ENCODE results near the gene TSPAN16.

TSPAN16 gene

GRCh38 chr19:11359421-11359820, 63.5 kb downstream of the TSPAN16 start:
- WGBS (ENCODE audit: insufficient coverage), result 96% methylated on average over 8 of the region's 11 CpGs
- peaks cover 0 to 23% (median 11%) of the 10 kb centered on the region in 4 experiments for H3K4me1 ChIP-seq (ENCODE audit: control extremely low read depth in 1 of 4, control insufficient read depth in 4 of 4, insufficient read depth in 4 of 4, low read length in 3 of 4)
- H3K27ac ChIP-seq (ENCODE audit: insufficient read depth in 1 of 2, low read depth in 1 of 2, low read length in 2 of 2, poor library complexity in 1 of 2, severe bottlenecking in 2 of 2), result no peak overlapping the region
- H3K9me3 ChIP-seq (ENCODE audit: control extremely low read depth in 1 of 5, control insufficient read depth in 4 of 5, insufficient read depth in 2 of 5, low read depth in 1 of 5, low read length in 4 of 5), result no peaks in the 10 kb centered on the region
- DNase-seq, result no peak
- ChIA-PET CTCF (no interaction called here), POLR2A (no interaction called here)
- peaks cover 0 to 16% (median under 1%) of the 10 kb centered on the region in 4 experiments for H3K36me3 ChIP-seq (ENCODE audit: control insufficient read depth in 4 of 4, insufficient read depth in 4 of 4, low read length in 3 of 4)
- no peaks in the 10 kb centered on the region for H3K27me3 ChIP-seq (replicated peaks in 2 of 5; ENCODE audit: control insufficient read depth in 4 of 5, insufficient read depth in 5 of 5, low read length in 4 of 5)
- H3K4me3 ChIP-seq (ENCODE audit: control insufficient read depth in 1 of 7, extremely low read depth in 1 of 7, insufficient read depth in 4 of 7, low read depth in 2 of 7, low read length in 6 of 7), result no peak overlapping the region

GRCh38 chr19:11361037-11361770, 65.2 kb downstream of the TSPAN16 start:
- ChIA-PET CTCF (interaction anchor here (1.0 to 1.8 kb wide), 4 partner anchors 13 to 22 kb away, joined by 3 to 5 read pairs (median 4); partner anchors contain the start of genes RAB3D and SWSAP1), POLR2A (interaction anchor here (1.1 kb wide), 1 partner anchor 13 kb away, joined by 3 read pairs; the partner anchor contains the start of gene SWSAP1)
- no peaks in the 10 kb centered on the region for H3K27me3 ChIP-seq (replicated peaks in 2 of 5; ENCODE audit: control insufficient read depth in 4 of 5, insufficient read depth in 5 of 5, low read length in 4 of 5)
- peaks cover 0 to 32% (median 6%) of the 10 kb centered on the region in 4 experiments for H3K36me3 ChIP-seq (ENCODE audit: control insufficient read depth in 4 of 4, insufficient read depth in 4 of 4, low read length in 3 of 4)
- 94% methylated on average over 41 of the region's 43 CpGs for WGBS (ENCODE audit: insufficient coverage)
- no peak overlapping the region for H3K4me3 ChIP-seq (ENCODE audit: control insufficient read depth in 1 of 7, extremely low read depth in 1 of 7, insufficient read depth in 4 of 7, low read depth in 2 of 7, low read length in 6 of 7)
- H3K9me3 ChIP-seq (ENCODE audit: control extremely low read depth in 1 of 5, control insufficient read depth in 4 of 5, insufficient read depth in 2 of 5, low read depth in 1 of 5, low read length in 4 of 5), result no peaks in the 10 kb centered on the region
- H3K27ac ChIP-seq (ENCODE audit: insufficient read depth in 1 of 2, low read depth in 1 of 2, low read length in 2 of 2, poor library complexity in 1 of 2, severe bottlenecking in 2 of 2), result no peak overlapping the region
- peaks cover 0 to 11% (median 2%) of the 10 kb centered on the region in 4 experiments for H3K4me1 ChIP-seq (ENCODE audit: control extremely low read depth in 1 of 4, control insufficient read depth in 4 of 4, insufficient read depth in 4 of 4, low read length in 3 of 4)
- DNase-seq, result no peak

DNA sequence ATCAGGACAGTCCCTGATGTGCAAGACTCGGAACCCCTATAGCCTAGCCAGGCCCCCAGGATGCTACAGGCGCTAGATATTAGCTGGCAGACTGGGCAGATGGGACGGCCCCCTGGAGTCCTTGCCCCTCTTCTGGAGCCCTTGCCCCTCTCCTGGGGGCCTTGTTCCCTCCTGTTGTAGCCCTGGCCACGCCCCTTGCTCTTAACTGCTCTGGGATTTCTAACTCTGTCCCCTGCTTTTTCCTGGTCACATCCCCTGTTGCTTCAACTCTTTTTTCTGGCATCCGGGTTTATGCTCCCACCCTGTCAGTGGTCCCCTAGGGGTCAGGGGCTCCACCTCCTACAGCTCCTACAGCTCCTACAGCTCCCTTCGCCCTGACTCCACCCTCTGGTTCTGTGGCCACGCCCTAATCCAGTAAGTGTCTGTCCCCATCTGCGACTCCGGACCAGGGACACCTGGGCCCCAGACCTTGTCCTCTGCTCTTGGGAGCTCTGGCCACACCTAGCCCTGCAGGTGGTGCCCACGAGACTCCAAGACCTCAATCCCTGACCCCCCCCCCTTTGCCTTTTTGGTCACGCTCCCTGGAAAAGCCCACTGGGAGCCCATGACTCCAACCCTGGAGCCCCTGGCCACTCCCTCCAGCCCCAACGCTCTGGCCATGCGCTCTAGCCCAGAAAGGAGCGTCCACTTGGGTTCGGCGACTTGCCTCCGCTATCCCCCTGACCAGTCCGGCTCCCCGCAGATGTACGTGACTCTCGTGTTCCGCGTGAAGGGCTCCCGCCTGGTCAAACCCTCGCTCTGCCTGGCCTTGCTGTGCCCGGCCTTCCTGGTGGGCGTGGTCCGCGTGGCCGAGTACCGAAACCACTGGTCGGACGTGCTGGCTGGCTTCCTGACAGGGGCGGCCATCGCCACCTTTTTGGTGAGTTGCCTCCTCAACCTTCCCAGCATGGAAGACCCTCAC, 66.1 kb downstream of the TSPAN16 start:
- Histone ChIP-seq H3K4me3 (ENCODE audit: control insufficient read depth in 1 of 7, extremely low read depth in 1 of 7, insufficient read depth in 4 of 7, low read depth in 2 of 7, low read length in 6 of 7) (no peak overlapping the region), H3K36me3 (ENCODE audit: control insufficient read depth in 4 of 4, insufficient read depth in 4 of 4, low read length in 3 of 4) (peaks cover 0 to 32% (median 6%) of the 10 kb centered on the region in 4 experiments), H3K27ac (ENCODE audit: insufficient read depth in 1 of 2, low read depth in 1 of 2, low read length in 2 of 2, poor library complexity in 1 of 2, severe bottlenecking in 2 of 2) (no peak overlapping the region), H3K27me3 (replicated peaks in 2 of 5; ENCODE audit: control insufficient read depth in 4 of 5, insufficient read depth in 5 of 5, low read length in 4 of 5) (no peaks in the 10 kb centered on the region), H3K9me3 (ENCODE audit: control extremely low read depth in 1 of 5, control insufficient read depth in 4 of 5, insufficient read depth in 2 of 5, low read depth in 1 of 5, low read length in 4 of 5) (no peaks in the 10 kb centered on the region), H3K4me1 (ENCODE audit: control extremely low read depth in 1 of 4, control insufficient read depth in 4 of 4, insufficient read depth in 4 of 4, low read length in 3 of 4) (peaks cover 0 to 2% (median 0%) of the 10 kb centered on the region in 4 experiments)
- ChIA-PET POLR2A (interaction anchor here (1.1 kb wide), 1 partner anchor 12 kb away, joined by 3 read pairs; the partner anchor contains the start of gene SWSAP1), CTCF (interaction anchor here (0.9 to 1.5 kb wide), 4 partner anchors 12 to 68 kb away, joined by 3 to 4 read pairs (median 3); partner anchors contain the start of genes RAB3D and SWSAP1)
- 97% methylated on average over 31 of the region's 35 CpGs for WGBS (ENCODE audit: insufficient coverage)
- DNase-seq, result no peak

DNA sequence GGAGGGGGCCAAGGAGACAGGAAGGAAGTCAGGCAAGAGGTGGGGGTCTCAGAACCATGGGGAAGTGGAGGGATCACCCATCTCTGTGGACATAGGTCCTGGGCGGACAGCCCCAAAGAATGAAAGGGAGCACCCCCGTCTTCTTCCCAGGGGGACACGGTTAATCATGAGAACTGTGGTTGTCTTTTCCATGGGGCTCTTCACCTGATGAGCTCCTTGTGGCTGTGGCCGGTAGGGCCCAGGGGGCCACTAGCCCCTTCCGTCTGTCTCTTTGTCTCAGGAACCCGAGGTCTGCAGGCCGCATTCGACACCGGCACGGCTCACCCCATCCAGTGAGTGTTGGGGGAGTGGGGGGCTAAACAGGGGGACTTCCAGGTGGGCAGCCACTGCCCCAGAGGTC, 67.9 kb downstream of the TSPAN16 start:
- H3K4me1 ChIP-seq (ENCODE audit: control extremely low read depth in 1 of 4, control insufficient read depth in 4 of 4, insufficient read depth in 4 of 4, low read length in 3 of 4), result no peaks in the 10 kb centered on the region
- ChIA-PET POLR2A (no interaction called here), CTCF (interaction anchor here (1.0 kb wide), 1 partner anchor 20 kb away, joined by 3 read pairs; the partner anchor contains the start of gene EPOR)
- H3K36me3 ChIP-seq (ENCODE audit: control insufficient read depth in 4 of 4, insufficient read depth in 4 of 4, low read length in 3 of 4), result peaks cover 0 to 41% (median 7%) of the 10 kb centered on the region in 4 experiments
- no peak overlapping the region for H3K4me3 ChIP-seq (ENCODE audit: control insufficient read depth in 1 of 7, extremely low read depth in 1 of 7, insufficient read depth in 4 of 7, low read depth in 2 of 7, low read length in 6 of 7)
- no peaks in the 10 kb centered on the region for H3K27me3 ChIP-seq (replicated peaks in 2 of 5; ENCODE audit: control insufficient read depth in 4 of 5, insufficient read depth in 5 of 5, low read length in 4 of 5)
- H3K27ac ChIP-seq (ENCODE audit: insufficient read depth in 1 of 2, low read depth in 1 of 2, low read length in 2 of 2, poor library complexity in 1 of 2, severe bottlenecking in 2 of 2), result no peak overlapping the region
- 95% methylated on average over 8 of the region's 10 CpGs for WGBS (ENCODE audit: insufficient coverage)
- H3K9me3 ChIP-seq (ENCODE audit: control extremely low read depth in 1 of 5, control insufficient read depth in 4 of 5, insufficient read depth in 2 of 5, low read depth in 1 of 5, low read length in 4 of 5), result no peaks in the 10 kb centered on the region
- DNase-seq, result no peak

- Histone ChIP-seq H3K4me3 (ENCODE audit: control insufficient read depth in 1 of 7, extremely low read depth in 1 of 7, insufficient read depth in 4 of 7, low read depth in 2 of 7, low read length in 6 of 7) (no peak overlapping the region), H3K36me3 (ENCODE audit: control insufficient read depth in 4 of 4, insufficient read depth in 4 of 4, low read length in 3 of 4) (peaks cover 0 to 43% (median 11%) of the 10 kb centered on the region in 4 experiments), H3K27me3 (replicated peaks in 2 of 5; ENCODE audit: control insufficient read depth in 4 of 5, insufficient read depth in 5 of 5, low read length in 4 of 5) (no peaks in the 10 kb centered on the region), H3K27ac (ENCODE audit: insufficient read depth in 1 of 2, low read depth in 1 of 2, low read length in 2 of 2, poor library complexity in 1 of 2, severe bottlenecking in 2 of 2) (no peak overlapping the region), H3K9me3 (ENCODE audit: control extremely low read depth in 1 of 5, control insufficient read depth in 4 of 5, insufficient read depth in 2 of 5, low read depth in 1 of 5, low read length in 4 of 5) (no peaks in the 10 kb centered on the region), H3K4me1 (ENCODE audit: control extremely low read depth in 1 of 4, control insufficient read depth in 4 of 4, insufficient read depth in 4 of 4, low read length in 3 of 4) (no peaks in the 10 kb centered on the region)
- WGBS (ENCODE audit: insufficient coverage), result 96% methylated on average over 24 of the region's 28 CpGs
- ChIA-PET POLR2A (no interaction called here), CTCF (no interaction called here)
- no peak for DNase-seq
These were observed 68.4 kb downstream of the TSPAN16 start for GRCh38 chr19:11364296-11364904.

DNA sequence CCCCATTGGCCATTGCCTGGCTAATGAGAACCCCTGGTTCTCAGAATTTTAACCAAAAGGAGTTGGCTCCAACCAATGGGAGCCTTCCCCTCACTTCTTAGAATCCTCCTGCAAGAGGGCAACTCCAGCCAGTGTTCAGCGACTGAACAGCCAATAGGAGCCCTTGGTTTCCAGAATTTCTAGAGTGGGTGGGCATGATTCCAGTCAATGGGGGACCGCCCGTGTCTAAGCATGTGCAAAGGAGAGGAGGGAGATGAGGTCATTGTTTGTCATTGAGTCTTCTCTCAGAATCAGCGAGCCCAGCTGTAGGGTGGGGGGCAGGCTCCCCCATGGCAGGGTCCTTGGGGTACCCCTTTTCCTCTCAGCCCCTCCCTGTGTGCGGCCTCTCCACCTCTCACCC, 69.0 kb downstream of the TSPAN16 start:
- no peak for DNase-seq
- 100% methylated on average over 1 of the region's 5 CpGs for WGBS (ENCODE audit: insufficient coverage)
- H3K27ac ChIP-seq (ENCODE audit: insufficient read depth in 1 of 2, low read depth in 1 of 2, low read length in 2 of 2, poor library complexity in 1 of 2, severe bottlenecking in 2 of 2), result no peak overlapping the region
- peaks cover 0 to 46% (median 13%) of the 10 kb centered on the region in 4 experiments for H3K36me3 ChIP-seq (ENCODE audit: control insufficient read depth in 4 of 4, insufficient read depth in 4 of 4, low read length in 3 of 4)
- CTCF ChIA-PET, result no interaction called here
- H3K4me1 ChIP-seq (ENCODE audit: control extremely low read depth in 1 of 4, control insufficient read depth in 4 of 4, insufficient read depth in 4 of 4, low read length in 3 of 4), result no peaks in the 10 kb centered on the region
- H3K9me3 ChIP-seq (ENCODE audit: control extremely low read depth in 1 of 5, control insufficient read depth in 4 of 5, insufficient read depth in 2 of 5, low read depth in 1 of 5, low read length in 4 of 5), result no peaks in the 10 kb centered on the region
- POLR2A ChIA-PET, result no interaction called here
- H3K4me3 ChIP-seq (ENCODE audit: control insufficient read depth in 1 of 7, extremely low read depth in 1 of 7, insufficient read depth in 4 of 7, low read depth in 2 of 7, low read length in 6 of 7), result no peak overlapping the region
- H3K27me3 ChIP-seq (replicated peaks in 2 of 5; ENCODE audit: control insufficient read depth in 4 of 5, insufficient read depth in 5 of 5, low read length in 4 of 5), result no peaks in the 10 kb centered on the region
